SHP77 treated with DMSO at 0.1 percent for 48 hours (cell line): Measurements from ENCODE around the gene BORCS5.
"Not testable (repeated sequence)": the region's sequence is repeated elsewhere in the genome, so short reads cannot be mapped to it uniquely, and the experiment has no call there.

Experiments used
- DNase-seq: peaks from one replicate; lab custom pipeline; 2025; lab: John Stamatoyannopoulos, UW

The BORCS5 gene

DNA sequence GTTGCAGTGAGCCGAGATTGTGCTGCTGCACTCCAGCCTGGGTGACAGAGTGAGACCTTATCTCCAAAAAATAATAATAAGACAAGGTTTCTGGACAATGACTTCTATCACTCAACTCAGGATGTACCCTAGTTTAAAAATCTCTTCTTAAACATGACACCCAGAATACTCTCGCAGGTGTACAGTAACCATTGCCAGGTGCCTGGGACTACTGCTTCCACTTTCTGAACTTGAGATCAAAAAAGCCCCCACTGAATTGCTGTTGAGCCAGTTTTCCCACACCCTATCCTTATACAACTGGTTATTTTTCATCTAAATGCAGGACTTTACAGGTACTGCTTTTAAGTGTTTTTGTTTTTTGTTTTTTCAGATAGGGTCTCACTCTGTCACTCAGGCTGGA is 36.3 kb downstream of the BORCS5 start:
- DNase-seq, result no peak

DNA sequence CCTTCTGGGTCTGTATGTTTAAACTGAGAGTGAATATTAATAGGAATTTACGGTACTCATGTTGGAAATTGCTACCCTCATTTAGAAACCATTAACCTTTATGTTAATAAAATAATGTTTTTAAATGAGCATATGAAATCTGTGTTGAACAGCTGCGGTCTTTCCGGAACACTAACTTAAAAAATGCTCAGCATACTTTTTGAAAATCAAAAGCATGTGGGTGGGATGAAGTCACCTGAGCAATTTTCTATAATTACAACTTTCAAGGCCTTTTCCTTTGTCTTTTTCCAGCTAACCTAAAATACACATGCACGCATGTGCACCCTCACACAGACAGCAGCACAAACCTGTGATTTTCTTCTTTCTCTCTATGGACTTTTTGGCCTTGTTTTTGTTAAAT is 39.8 kb downstream of the BORCS5 start:
- no peak for DNase-seq

DNA sequence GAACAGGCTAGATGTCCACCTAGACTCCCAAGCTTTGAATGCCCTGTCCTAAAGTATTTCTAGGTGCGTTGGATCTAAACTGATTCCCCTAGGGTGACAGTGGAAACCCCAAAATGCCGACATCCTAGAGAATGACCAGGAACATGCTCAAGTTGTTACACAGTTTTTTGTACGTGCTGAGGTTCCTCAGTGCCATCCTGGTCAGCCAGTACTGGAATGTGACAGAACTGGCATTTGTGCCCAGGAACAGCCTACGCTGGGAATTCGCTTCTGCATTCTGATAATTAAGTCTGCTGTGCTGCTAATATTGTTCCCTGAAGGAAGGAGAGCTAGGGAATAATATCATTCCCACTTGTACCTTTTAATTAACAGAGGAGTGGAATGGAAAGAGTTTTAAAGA is 40.3 kb downstream of the BORCS5 start:
- DNase-seq, result no peak

DNA sequence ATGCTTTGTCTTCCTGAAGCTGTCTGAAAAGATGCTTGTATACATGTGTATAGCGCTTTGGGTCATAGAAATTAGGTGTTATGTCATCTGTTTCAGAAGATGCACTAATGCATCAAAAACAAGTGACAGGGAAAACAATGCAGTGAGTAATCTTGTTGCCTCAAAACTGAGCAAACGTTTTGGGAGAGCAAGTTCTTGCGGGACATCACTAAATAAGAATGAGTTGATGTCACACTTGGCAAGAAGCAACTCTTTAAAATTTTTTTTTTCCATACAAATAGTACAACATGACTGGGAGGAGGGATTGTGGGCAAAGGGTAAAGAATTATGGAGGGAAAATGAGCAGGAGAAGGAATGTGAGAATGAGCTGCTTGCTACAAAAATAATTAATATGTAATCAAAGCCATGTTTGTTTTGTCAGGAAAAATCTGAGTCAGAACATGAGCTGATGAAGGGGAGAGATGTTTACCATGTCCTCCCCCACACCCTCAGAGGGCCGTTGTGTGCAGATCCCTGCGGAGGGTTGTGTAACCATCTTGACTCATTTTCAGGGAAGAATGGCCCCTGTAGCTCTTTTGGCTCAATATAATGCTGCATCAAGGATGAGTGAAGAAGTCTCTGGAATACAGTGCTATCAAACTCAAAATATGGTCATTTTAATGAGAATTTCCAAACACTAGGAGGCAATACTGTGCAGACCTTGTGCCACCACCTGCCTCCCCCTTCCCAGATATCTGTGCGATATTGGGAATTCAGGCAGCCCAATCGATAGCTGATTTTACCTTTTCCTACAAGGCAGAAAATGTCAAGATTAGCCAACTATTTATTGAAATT is 41.4 kb downstream of the BORCS5 start:
- DNase-seq, result no peak

DNA sequence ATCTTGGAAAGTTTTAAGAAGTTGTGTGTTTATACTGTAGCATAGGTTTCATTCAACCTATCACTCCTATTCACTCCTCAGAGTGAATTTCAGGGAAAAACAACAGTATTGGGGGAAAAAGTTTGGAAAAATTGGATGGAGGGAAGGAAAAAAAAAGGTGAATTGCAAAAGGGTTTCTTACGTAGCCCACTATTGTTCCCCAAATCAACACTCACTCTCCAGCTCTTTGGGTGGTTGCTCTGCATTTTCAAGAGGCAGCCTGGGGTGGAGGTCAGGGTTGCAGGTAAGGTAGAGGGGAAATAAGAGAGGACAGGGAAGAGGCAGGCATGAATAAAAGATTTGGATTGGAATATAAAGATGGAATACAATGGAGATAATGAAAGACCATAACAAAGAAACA is 42.3 kb downstream of the BORCS5 start:
- no peak for DNase-seq

DNA sequence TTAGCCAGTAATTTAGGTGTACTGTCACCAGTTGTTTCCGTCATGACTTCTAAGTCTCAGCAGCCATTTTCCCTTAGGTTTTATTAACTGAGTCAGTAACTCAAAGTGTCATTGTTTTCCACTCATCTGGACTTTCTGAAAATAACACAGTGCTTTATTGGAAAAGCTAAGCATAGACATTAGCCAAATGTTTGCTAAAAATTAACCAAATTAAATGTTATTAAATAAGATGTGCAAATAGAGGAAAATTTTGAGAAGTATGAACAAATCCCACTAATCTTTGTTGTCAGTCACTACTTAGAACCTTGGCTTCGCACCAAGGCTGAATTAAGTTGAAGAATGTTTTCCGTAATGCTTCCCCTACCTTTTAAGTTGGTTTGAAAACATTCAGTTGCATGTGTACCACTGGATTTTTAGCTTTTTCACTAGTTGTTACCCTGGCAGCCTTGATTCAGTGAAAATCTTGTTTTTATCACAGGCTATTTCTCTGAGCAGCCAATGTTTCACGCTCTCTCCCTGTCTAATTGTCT is 43.0 kb downstream of the BORCS5 start:
- DNase-seq, result no peak

DNA sequence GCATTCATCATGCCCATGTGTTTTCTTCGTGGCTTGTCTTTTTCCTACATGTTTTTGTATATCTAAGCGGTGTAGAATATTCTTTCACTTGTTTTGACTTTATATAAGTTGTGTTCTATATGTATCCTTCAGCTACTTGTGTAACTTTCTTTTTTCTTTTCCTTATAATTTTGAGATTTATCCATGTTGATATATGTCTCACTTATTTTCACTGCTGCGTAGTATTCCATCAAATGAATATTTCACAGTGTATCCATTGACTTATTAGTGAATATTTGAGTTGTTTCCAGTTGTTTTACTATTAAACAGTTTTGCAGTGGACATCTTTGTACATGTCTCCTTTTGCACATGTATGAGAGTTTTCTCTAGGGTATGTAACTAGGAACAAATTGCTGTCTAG is 43.9 kb downstream of the BORCS5 start:
- no peak for DNase-seq

DNA sequence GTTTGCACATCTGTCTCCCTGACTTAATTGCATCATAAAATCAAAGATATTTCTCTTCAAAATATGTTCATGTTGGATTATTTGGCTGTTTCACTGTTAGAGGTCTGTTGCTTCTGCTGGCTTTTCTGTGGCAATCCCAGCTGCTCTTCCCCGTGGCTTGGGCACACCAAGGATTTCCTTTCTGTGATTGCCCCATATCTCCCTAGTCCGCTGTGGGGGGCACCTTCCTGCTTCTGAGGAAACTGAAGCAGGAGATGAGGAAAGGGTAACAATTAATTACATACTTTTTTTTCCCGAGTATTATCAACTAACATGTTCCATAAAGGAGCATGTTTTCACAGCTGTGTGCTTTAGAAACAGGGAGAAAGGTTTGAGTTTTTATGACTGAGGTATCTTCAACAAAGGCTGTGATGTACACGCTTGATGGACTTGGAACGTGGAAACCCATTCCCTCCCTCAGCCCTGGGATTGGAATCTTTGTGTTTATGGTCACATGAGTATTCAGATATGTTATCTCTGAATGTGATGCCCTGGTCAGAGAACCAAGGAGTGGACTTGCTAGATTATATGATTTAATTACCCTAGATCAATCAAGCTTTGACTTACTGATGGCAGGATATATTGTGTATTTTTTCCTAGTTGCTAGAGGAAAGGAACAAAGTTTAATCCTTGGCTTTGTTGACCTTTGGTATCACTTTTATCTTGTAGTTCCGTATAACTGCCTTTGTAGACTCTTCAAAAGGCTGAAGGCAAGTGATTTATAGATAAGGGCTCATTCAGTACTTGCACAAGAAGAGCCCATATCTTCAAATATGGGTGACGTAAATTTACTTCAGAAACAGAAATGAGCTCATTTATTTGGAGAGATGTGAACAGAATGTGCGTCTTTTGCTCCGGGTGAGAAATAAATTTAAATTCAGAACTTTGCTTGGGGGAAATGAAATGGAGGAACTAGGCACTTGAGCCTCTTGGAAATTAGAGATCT is 46.7 kb downstream of the BORCS5 start:
- no peak for DNase-seq

DNA sequence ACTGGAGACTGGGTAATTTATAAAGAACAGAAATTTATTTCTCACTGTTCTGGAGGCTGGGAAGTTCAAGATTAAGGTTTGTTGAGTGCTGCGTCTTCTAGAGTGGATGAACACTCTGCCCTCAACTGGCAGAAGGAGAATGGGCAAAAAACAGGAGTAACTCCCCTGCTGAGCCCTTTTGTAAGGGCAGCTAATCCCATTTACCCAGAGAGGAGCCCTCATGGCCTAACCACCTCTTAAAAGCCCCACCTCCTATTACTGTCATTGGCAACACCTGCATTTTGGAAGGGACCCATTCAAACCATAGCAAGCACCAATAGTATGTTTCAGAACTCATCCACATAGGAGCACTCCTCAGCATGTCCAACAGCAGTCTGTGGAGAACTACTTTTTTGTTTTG is 47.4 kb downstream of the BORCS5 start:
- no peak for DNase-seq

DNA sequence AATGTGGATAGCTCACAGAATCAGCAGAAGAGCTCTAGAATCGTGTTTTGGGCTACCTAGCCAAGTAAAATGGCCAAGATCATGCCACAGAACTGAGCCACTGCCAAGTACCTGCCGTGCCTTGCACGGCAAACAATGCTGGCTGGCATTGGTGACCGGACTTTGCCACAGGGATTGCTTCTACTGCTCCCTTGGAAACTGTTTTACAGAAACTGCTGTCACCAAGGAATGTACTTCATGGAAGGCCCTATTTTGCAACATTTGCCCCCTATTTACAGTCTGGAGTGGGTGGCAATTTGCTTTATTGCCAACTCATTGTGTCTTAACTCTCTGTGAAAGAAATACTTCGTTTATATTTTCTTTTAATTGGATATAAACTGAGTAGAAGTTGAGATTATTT is 49.0 kb downstream of the BORCS5 start:
- DNase-seq, result no peak

DNA sequence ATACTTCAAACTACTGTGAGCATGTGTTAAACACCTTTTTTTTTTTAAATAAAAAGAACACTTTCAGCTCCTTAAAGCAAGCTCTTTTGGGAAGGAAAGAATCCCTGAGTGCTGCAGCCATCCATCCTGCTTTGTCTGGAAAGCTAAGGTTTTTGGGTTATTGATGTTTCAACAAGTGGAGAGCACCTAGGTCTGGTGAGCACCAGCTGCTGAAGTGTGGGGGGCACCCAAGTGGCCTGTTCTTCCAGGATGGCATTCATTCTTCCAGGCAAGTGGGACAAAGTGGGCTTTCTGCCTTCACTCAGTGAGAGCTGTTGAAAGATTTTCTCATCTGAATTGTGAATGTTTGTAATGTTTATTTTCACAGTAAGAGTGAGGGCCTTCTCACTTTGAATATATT is 49.9 kb downstream of the BORCS5 start:
- DNase-seq, result no peak

DNA sequence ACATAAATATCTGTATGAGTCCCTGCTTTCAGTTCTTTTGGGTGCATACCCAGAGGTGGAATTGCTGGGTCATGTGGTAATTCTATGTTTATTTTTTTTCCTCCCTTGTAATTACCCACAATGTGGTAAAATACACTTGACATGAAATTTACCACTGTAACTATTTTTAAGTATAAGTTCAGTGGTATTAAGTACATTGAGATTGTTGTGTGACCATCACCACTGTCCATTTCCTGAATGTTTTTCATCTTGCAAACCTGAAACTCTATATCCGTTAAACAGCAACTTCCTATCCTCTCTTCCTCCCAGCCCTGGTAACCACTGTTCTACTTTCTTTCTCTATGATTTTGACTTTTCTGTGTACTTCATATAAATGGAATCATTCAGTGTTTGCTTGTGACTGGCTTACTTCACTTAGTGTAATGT is 51.4 kb downstream of the BORCS5 start:
- DNase-seq, result no peak

DNA sequence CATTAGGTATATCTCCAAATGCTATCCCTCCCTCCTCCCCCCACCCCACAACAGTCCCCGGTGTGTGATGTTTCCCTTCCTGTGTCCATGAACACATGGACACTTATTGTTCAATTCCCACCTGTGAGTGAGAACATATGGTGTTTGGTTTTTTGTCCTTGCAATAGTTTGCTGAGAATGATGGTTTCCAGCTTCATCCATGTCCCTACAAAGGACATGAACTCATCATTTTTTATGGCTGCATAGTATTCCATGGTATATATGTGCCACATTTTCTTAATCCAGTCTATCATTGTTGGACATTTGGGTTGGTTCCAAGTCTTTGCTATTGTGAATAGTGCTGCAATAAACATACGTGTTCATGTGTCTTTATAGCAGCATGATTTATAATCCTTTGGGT is 52.5 kb downstream of the BORCS5 start:
- not testable (repeated sequence) for DNase-seq

DNA sequence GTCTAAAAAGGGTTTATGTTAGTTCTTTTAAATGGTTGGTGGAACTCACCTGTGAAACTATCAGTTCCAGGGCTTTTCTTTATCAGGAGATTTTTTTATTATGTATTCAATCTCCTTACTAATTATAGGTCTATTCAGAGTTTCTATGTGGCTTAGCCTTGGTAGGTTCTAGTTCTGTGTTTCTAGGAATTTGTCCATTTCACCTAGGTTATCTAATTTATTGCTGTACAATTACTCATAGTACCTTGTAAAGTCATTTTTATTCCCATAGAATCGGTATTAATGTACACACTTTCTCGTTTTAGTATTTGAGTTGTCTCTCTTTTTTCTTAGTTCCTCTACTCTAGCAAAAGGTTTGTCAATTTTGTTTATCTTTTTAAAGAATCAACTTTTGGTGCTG is 59.0 kb downstream of the BORCS5 start:
- no peak for DNase-seq

DNA sequence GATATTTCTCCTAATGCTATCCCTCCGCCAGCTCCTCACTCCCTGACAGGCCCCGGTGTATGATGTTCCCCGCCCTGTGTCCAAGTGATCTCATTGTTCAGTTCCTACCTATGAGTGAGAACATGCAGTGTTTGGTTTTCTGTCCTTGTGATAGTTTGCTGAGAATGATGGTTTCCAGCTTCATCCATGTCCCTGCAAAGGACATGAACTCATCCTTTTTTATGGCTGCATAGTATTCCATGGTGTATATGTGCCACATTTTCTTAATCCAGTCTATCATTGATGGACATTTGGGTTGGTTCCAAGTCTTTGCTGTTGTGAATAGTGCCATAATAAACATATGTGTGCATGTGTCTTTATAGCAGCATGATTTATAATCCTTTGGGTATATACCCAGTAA is 62.3 kb downstream of the BORCS5 start:
- DNase-seq, result not testable (repeated sequence)

DNA sequence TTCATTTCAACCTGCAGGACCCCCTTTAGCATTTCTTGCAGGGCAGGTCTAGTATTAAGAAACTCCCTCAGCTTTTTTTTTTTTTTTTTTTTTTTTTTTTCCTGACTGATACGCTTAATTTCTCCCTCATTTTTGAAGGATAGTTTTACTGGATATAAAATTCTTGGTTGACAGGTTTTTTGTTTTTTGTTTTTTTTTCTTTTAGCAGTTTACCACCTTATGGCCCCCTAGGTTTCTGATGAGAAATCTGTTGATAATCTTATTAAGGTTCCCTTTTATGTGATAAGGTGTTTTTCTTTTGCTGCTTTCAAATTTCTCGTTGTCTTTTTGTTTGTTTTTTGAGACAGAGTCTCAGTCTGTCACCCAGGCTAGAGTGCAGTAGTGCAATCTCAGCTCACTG is 66.5 kb downstream of the BORCS5 start:
- DNase-seq, result no peak

DNA sequence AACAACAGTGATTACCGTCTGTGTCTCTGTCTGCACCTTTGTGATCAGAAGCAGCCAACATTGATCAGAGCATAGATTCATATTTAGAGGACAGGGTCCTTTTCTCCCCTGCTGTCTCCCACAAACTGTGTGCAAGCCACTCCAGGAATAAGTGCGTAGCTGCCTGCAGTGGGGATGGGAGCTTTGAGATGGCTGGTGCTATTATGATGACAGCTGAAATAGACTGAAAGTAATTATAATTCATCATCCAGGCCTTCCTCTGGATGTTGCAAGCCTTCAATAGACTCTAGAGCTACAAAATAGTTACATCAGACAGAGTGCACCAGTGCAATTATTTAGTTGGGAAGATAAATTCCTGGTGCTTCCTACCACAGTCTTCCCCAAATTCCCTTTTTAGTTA is 68.1 kb downstream of the BORCS5 start:
- DNase-seq, result no peak

DNA sequence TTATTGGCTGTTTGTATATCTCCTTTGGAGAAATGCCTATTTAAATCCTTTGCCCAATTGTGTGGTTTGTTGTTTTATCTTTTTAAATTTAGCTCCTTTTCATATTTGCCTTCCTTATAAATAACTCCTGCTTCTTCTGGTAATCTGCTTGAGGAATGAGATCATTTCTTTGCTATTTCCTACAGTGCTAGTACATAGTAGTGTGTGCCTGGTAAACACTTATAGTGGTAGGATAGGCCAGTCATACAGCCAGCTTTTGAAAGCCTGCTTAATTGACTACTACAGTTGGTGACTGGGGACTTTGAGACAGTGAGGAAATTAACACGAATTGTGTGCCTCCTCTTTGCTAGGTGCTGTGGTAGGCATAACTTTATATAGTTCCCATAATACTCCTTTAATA is 68.7 kb downstream of the BORCS5 start:
- DNase-seq, result no peak

DNA sequence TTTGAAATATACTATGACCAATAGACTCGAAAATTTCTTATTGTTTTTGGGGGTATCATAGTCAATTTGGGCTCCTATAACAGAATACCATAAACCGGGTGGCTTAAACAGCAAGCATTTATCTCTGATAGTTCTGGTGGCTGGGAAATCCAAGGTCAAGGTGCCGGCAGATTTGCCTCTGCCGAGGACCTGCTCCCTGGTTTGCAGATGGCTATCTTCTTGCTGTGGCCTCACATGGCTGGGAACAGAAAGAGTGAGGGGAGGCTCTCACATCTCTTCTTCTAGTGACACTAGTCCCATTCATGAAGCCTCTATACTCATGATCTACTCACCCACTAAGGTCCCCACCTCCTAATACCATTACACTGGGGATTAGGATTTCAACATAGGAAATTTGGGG is 70.7 kb downstream of the BORCS5 start:
- DNase-seq, result no peak

DNA sequence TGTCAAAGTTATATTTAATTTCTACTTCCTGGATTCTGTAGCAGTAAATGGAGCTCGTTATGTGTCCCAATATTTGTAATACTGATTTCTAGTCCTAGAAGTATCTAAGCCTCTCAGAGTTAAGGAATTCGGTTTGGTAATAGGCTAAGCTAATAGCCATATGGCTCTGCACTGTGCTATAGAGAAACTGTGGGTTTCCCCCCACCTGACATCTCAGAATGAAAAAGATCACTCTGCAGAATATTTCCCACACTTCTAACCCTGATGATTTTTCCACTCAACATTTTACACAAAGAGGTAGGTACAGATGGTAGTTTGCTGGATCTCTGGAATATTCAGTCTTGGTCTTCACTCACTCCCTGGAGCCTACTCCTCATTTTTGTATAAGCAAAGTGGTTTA is 71.2 kb downstream of the BORCS5 start:
- DNase-seq, result no peak

DNA sequence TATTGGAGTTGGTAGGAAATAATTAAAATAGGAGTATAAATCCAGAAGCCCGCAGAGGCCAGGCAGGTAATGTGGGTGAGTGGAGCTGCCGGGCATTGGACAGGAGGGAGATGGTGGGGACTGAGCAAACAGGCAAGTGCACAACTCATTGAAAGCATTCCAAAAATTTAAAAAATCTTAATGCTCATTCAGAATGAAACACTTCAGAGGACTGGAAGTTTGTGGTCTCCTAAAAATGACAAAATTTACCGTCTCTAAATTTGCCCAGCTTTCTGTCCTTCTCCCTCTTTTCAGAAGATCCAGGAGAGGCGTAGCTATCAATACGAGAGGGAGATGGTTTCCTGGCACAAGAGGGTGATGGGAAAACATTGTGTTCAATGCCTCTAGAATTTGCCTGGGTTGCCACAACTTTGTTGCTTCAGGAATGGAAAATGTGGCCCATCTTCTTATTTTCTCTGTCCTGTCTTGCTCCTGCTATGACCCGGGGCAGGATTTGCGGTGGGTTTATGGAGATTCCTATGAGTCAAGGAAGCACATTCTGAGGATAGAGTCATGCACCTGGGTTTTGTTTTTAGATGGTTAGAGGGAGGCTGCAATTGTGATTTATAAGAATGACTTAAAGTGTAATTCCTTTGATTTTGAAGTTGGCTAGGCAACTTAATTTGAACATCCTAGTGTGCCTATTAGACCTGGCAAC is 72.2 kb downstream of the BORCS5 start:
- DNase-seq, result no peak

DNA sequence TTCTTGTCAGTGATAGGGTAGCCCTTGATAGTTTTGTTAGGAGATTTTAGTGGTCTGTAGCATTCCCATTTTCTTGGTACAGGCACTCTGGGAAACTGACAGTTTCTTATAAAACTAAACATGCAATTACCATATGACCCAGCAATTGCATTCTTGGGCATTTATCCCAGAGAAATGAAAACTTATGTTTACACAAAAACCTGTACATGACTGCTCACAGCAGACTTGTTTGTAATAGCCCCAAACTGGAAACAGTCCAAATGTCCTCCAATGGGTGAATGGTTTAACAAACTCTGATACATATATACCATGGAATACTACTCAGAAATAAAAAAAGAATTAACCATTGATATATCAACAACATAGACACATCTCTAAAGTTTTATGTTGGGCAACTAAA is 75.5 kb downstream of the BORCS5 start:
- DNase-seq, result no peak
